ENCODE data around the gene RIF1.
"Not testable (repeated sequence)": the region's sequence is repeated elsewhere in the genome, so short reads cannot be mapped to it uniquely, and the experiment has no call there.

The RIF1 gene

GRCh38 chr2:151409601-151410484 is at the start of gene RIF1:
Gene RIF1, plus strand, starts transcription at chr2:151409902. Its CDS starts 522 bp downstream, at chr2:151410424.
- peak; percentile 94 for DNase-seq

GRCh38 chr2:151361674-151362370 is 47.9 kb upstream of the RIF1 start:
- DNase-seq, result no peak

- DNase-seq, result no peak
Observed at GRCh38 chr2:151363709-151364108, 46.0 kb upstream of the RIF1 start.

- peak; percentile 52 for DNase-seq
Observed at GRCh38 chr2:151367571-151367970, 42.1 kb upstream of the RIF1 start.

- DNase-seq, result peak; percentile 83
Observed at GRCh38 chr2:151374436-151374835, 35.3 kb upstream of the RIF1 start.

GRCh38 chr2:151379169-151379568 is 30.5 kb upstream of the RIF1 start:
- no peak for DNase-seq

- DNase-seq, result no peak
Observed at GRCh38 chr2:151380580-151381235, 29.0 kb upstream of the RIF1 start.

GRCh38 chr2:151381266-151381665 is 28.4 kb upstream of the RIF1 start:
- peak; percentile 70 for DNase-seq

- DNase-seq, result no peak
Observed at GRCh38 chr2:151388011-151388410, 21.7 kb upstream of the RIF1 start.

GRCh38 chr2:151391436-151391835 is 18.3 kb upstream of the RIF1 start:
- no peak for DNase-seq

GRCh38 chr2:151394509-151394908 is 15.2 kb upstream of the RIF1 start:
- DNase-seq, result no peak

- no peak for DNase-seq
Observed at GRCh38 chr2:151395509-151396374, 14.0 kb upstream of the RIF1 start.

- DNase-seq, result no peak
Observed at GRCh38 chr2:151399981-151400380, 9.7 kb upstream of the RIF1 start.

- no peak for DNase-seq
Observed at GRCh38 chr2:151401149-151401548, 8.6 kb upstream of the RIF1 start.

- DNase-seq, result no peak
Observed at GRCh38 chr2:151403914-151404313, 5.8 kb upstream of the RIF1 start.

GRCh38 chr2:151405376-151405775 is 4.3 kb upstream of the RIF1 start:
- no peak for DNase-seq

- DNase-seq, result no peak
Observed at GRCh38 chr2:151407281-151407680, 2.4 kb upstream of the RIF1 start.

- DNase-seq, result no peak
Observed at GRCh38 chr2:151408788-151409600, 708 bp upstream of the RIF1 start.

GRCh38 chr2:151410485-151410834 is 758 bp downstream of the RIF1 start:
- DNase-seq, result peak; percentile 32

GRCh38 chr2:151417650-151418049 is 7.9 kb downstream of the RIF1 start:
- no peak for DNase-seq

- DNase-seq, result not testable (repeated sequence)
Observed at GRCh38 chr2:151421681-151422080, 12.0 kb downstream of the RIF1 start.

GRCh38 chr2:151422917-151423439 is 13.3 kb downstream of the RIF1 start:
- no peak for DNase-seq

Measured in EL (cell line).